Sigmoid colon (tissue), 7 donors: Measurements from ENCODE around the gene SLC4A9. TPM values are rescaled to one million over a fixed set of nuclear protein-coding genes. Genes with fewer than 3 reads are reported as not detected.

ENCODE experiments used
- DNase-seq: peaks from one replicate; pipeline ENCODE4 v3.0.0-alpha.2; 2019
- H3K27ac ChIP-seq, 4 donors: fragments of 200-600 bp; sonication (generic); one replicate each; pipeline ENCODE4 v1.5.1; 2016 to 2019; ENCODE audit warnings: mild to moderate bottlenecking in 1 of 4
- H3K27me3 ChIP-seq, 3 donors: fragments of 200-600 bp; sonication (generic); one replicate each; pipeline ENCODE4 v1.5.1; 2019; ENCODE audit warnings: mild to moderate bottlenecking in 1 of 3
- H3K36me3 ChIP-seq, 4 donors: fragments of 200-600 bp; sonication (generic); one replicate each; pipeline ENCODE4 v1.5.1; 2016 to 2019
- H3K4me1 ChIP-seq, 4 donors: fragments of 200-600 bp; sonication (generic); one replicate each; pipeline ENCODE4 v1.5.1; 2017 to 2019
- H3K4me3 ChIP-seq, 4 donors: fragments of 200-600 bp; sonication (generic); one replicate each; pipeline ENCODE4 v1.5.1; 2017 to 2019; ENCODE audit warnings: mild to moderate bottlenecking in 2 of 4, moderate library complexity in 1 of 4
- H3K9me3 ChIP-seq, 4 donors: fragments of 200-600 bp in 3 of 4; sonication (generic) in 3 of 4; one replicate each; pipeline versions ENCODE4 v1.5.1 to v1.6.1; 2013 to 2019
- EP300 ChIP-seq, 4 donors: sonication (generic); formaldehyde crosslinking; IDR thresholded peaks; one replicate each; pipeline ENCODE4 v1.6.1; 2017; ENCODE audit warnings: antibody characterized with exemption in 4 of 4
- POLR2A ChIP-seq, 2 donors: fragments of 450-650 bp; IDR thresholded peaks; one replicate each; pipeline ENCODE4 v1.6.1; 2016; ENCODE audit warnings: antibody characterized with exemption in 2 of 2, mild to moderate bottlenecking in 2 of 2, moderate library complexity in 2 of 2
- POLR2AphosphoS5 ChIP-seq, 4 donors: sonication (generic); formaldehyde crosslinking; IDR thresholded peaks; one replicate each; pipeline ENCODE4 v1.6.1; 2017; ENCODE audit warnings: antibody characterized with exemption in 4 of 4
- WGBS, 2 donors: extraction: QIAGEN DNeasy Blood & Tissue Kit; methylation state at CpG; one replicate each; pipeline ENCODE4 v1.1.7; 2013; 5-methylcytosine and 5-hydroxymethylcytosine counted together
- intact Hi-C: fragments of 100-400 bp; cut with DNase I; formaldehyde crosslinking; loops from one replicate; pipeline ENCODE4 v1.15.1; 2023
- polyA plus RNA-seq, 3 donors: library from polyadenylated mRNA; stranded (reverse); fragments of 200-250 nt; gene quantifications; one replicate each; pipeline ENCODE4 v1.2.3, GENCODE V29; 2013
- total RNA-seq, 4 donors: library from RNA; depleted of rRNA; stranded (reverse); fragments of >200 nt; gene quantifications; one replicate each; pipeline ENCODE4 v1.1.0, GENCODE V29; 2016
- TF ChIP-seq, protein P1 (sequence below), 4 experiments: fragments of 450-650 bp in 3 of 4; fragments of 200-600 bp in 1 of 4; IDR thresholded peaks; one replicate each; pipeline ENCODE4 v1.5.1; 2016 to 2019; ENCODE audit warnings: antibody characterized with exemption in 4 of 4, mild to moderate bottlenecking in 3 of 4, moderate library complexity in 2 of 4
- donor health status: healthy with polysubstance abuse.
- donor health status: Bipolar disorder and iron deficiency.
- donor health status: healthy.

The SLC4A9 gene
- total and polyA plus RNA-seq, 7 donors, result 0.25 TPM; not detected in 6

- WGBS, 2 donors, result 71 to 74% methylated on average over 5 of the region's 5 CpGs
- no peaks in the 10 kb centered on the region for H3K9me3 ChIP-seq
- H3K27me3 ChIP-seq, result no peaks in the 10 kb centered on the region
- no peak overlapping the region for H3K4me3 ChIP-seq
- DNase-seq, result peak; percentile 87
- no peak for TF ChIP-seq EP300 (IDR thresholded peaks at IDR 0.05)
- TF ChIP-seq, protein P1, sequence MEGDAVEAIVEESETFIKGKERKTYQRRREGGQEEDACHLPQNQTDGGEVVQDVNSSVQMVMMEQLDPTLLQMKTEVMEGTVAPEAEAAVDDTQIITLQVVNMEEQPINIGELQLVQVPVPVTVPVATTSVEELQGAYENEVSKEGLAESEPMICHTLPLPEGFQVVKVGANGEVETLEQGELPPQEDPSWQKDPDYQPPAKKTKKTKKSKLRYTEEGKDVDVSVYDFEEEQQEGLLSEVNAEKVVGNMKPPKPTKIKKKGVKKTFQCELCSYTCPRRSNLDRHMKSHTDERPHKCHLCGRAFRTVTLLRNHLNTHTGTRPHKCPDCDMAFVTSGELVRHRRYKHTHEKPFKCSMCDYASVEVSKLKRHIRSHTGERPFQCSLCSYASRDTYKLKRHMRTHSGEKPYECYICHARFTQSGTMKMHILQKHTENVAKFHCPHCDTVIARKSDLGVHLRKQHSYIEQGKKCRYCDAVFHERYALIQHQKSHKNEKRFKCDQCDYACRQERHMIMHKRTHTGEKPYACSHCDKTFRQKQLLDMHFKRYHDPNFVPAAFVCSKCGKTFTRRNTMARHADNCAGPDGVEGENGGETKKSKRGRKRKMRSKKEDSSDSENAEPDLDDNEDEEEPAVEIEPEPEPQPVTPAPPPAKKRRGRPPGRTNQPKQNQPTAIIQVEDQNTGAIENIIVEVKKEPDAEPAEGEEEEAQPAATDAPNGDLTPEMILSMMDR (IDR thresholded peaks at IDR 0.05), result no peak
- peak in 2 of 4 donors; percentile 46 to 53 for TF ChIP-seq POLR2AphosphoS5 (IDR thresholded peaks at IDR 0.05)
- no peak for TF ChIP-seq POLR2A (IDR thresholded peaks at IDR 0.05)
- peaks cover 0 to 35% (median 9%) of the 10 kb centered on the region in 4 donors for H3K36me3 ChIP-seq
- H3K27ac ChIP-seq, result peak overlapping the region; percentile 56 to 93 (median 72)
- peaks cover 0 to 57% (median 45%) of the 10 kb centered on the region in 4 donors for H3K4me1 ChIP-seq
- intact Hi-C loops, result no loop called here
These were observed 23.6 kb upstream of the SLC4A9 start for GRCh38 chr5:140336388-140336787.

GRCh38 chr5:140337880-140338279, 22.1 kb upstream of the SLC4A9 start:
- intact Hi-C loops, result no loop called here
- Histone ChIP-seq H3K27me3 (no peaks in the 10 kb centered on the region), H3K4me1 (peaks cover 0 to 65% (median 54%) of the 10 kb centered on the region in 4 donors), H3K4me3 (no peak overlapping the region), H3K9me3 (no peaks in the 10 kb centered on the region), H3K36me3 (peaks cover 0 to 28% (median 9%) of the 10 kb centered on the region in 4 donors), H3K27ac (peak overlapping the region in 3 of 4 donors; percentile 68 to 93 (median 75))
- 92 to 93% methylated on average over 1 of the region's 1 CpG for WGBS, 2 donors
- DNase-seq, result no peak
- TF ChIP-seq, protein P1 (IDR thresholded peaks at IDR 0.05), result no peak
- no peak for TF ChIP-seq POLR2A (IDR thresholded peaks at IDR 0.05)
- TF ChIP-seq POLR2AphosphoS5 (IDR thresholded peaks at IDR 0.05), result no peak
- no peak for TF ChIP-seq EP300 (IDR thresholded peaks at IDR 0.05)

- H3K36me3 ChIP-seq, result peaks cover 0 to 23% (median 8%) of the 10 kb centered on the region in 4 donors
- intact Hi-C loops, result no loop called here
- H3K27me3 ChIP-seq, result no peaks in the 10 kb centered on the region
- TF ChIP-seq, protein P1 (IDR thresholded peaks at IDR 0.05), result no peak
- TF ChIP-seq EP300 (IDR thresholded peaks at IDR 0.05), result no peak
- TF ChIP-seq POLR2A (IDR thresholded peaks at IDR 0.05), result no peak
- no peak for TF ChIP-seq POLR2AphosphoS5 (IDR thresholded peaks at IDR 0.05)
- H3K9me3 ChIP-seq, result no peaks in the 10 kb centered on the region
- 80 to 85% methylated on average over 3 of the region's 3 CpGs for WGBS, 2 donors
- peak overlapping the region in 3 of 4 donors; percentile 4 to 93 (median 75) for H3K27ac ChIP-seq
- peaks cover 0 to 69% (median 55%) of the 10 kb centered on the region in 4 donors for H3K4me1 ChIP-seq
- DNase-seq, result no peak
- no peak overlapping the region for H3K4me3 ChIP-seq
These were observed 21.7 kb upstream of the SLC4A9 start for GRCh38 chr5:140338336-140338735.

DNA sequence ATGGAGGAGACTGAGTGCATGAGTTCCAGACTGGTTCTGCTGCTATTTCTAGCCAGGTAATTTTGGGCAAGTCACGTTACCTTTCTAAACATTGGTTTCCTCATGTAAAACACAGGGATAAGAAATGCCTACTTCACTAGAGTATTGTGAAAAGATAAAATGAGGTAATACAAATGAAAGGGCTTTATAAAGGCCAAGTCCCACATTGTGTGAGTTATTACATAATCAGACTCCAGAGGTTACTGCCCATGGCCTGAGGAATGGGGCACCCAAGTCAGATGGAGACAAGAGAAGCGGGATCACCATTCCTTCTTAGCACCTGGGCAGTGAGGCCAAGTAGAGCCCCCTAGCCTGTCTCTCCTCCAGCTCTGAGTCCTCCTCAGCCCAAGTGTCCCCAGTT, 21.1 kb upstream of the SLC4A9 start:
- H3K9me3 ChIP-seq, result no peaks in the 10 kb centered on the region
- H3K27me3 ChIP-seq, result no peaks in the 10 kb centered on the region
- no peak overlapping the region for H3K4me3 ChIP-seq
- H3K36me3 ChIP-seq, result peaks cover 0 to 18% (median 9%) of the 10 kb centered on the region in 4 donors
- H3K27ac ChIP-seq, result peak overlapping the region in 3 of 4 donors; percentile 4 to 93 (median 75)
- WGBS, 2 donors, result 94 to 95% methylated on average over 2 of the region's 2 CpGs
- intact Hi-C loops, result no loop called here
- H3K4me1 ChIP-seq, result peaks cover 0 to 72% (median 58%) of the 10 kb centered on the region in 4 donors
- DNase-seq, result no peak
- no peak for TF ChIP-seq EP300 (IDR thresholded peaks at IDR 0.05)
- no peak for TF ChIP-seq POLR2AphosphoS5 (IDR thresholded peaks at IDR 0.05)
- TF ChIP-seq, protein P1 (IDR thresholded peaks at IDR 0.05), result no peak
- TF ChIP-seq POLR2A (IDR thresholded peaks at IDR 0.05), result no peak

GRCh38 chr5:140339636-140340035, 20.4 kb upstream of the SLC4A9 start:
- Histone ChIP-seq H3K36me3 (peaks cover 0 to 12% (median 5%) of the 10 kb centered on the region in 4 donors), H3K4me1 (peaks cover 0 to 79% (median 62%) of the 10 kb centered on the region in 4 donors), H3K9me3 (no peaks in the 10 kb centered on the region), H3K27ac (peak overlapping the region in 2 of 4 donors; percentile 75 to 93), H3K4me3 (no peak overlapping the region), H3K27me3 (no peaks in the 10 kb centered on the region)
- no peak for DNase-seq
- TF ChIP-seq EP300 (IDR thresholded peaks at IDR 0.05), result no peak
- no peak for TF ChIP-seq POLR2A (IDR thresholded peaks at IDR 0.05)
- TF ChIP-seq, protein P1 (IDR thresholded peaks at IDR 0.05), result no peak
- TF ChIP-seq POLR2AphosphoS5 (IDR thresholded peaks at IDR 0.05), result no peak
- intact Hi-C loops, result loop anchor here (10.0 kb wide), 1 partner anchor 265 kb away; no protein-coding TSS in a partner anchor
- WGBS, 2 donors, result 67 to 80% methylated on average over 4 of the region's 4 CpGs
